ENCODE results near the gene DNAJB11.
"Not testable (repeated sequence)": the region's sequence is repeated elsewhere in the genome, so short reads cannot be mapped to it uniquely, and the experiment has no call there.

DNAJB11 gene

DNA sequence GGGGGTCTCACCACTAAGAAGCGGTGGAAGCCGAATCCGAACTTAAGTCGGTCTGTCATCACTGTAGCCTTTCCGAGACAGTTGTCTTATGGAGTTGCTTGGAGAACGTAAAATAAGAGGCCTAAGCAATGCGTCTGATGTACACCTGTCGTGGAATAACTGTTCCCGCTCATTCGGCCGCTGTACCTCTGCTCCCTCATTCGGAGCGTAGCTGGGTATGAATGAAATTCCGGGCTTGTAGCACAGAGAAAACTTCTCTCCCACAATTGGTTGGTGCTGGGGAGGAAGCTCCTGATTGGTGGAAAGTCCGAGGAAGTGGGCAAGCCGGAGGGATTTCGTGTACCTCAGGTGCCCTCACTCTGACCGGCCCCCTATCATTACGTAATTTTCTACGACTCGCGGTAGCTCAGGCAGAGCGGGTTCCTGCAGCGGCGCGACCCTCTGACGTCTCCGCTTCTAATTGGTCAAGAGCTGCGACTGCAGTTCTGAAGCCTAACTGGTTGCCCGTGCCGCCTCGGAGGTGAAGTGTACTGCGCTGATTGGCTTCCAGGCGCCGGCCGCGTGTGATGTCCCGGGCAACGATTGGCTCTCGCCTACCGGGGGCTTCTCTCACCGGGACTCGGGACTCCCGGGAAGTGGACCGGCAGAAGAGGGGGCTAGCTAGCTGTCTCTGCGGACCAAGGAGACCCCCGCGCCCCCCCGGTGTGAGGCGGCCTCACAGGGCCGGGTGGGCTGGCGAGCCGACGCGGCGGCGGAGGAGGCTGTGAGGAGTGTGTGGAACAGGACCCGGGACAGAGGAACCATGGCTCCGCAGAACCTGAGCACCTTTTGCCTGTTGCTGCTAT is at the start of gene DNAJB11:
Gene DNAJB11 (plus strand): TSS at position 625 of the 845 bp plus-strand sequence. CDS start 178 bp downstream, at position 803.
- peak; percentile 98 for DNase-seq (ENCODE audit: low spot score)

DNA sequence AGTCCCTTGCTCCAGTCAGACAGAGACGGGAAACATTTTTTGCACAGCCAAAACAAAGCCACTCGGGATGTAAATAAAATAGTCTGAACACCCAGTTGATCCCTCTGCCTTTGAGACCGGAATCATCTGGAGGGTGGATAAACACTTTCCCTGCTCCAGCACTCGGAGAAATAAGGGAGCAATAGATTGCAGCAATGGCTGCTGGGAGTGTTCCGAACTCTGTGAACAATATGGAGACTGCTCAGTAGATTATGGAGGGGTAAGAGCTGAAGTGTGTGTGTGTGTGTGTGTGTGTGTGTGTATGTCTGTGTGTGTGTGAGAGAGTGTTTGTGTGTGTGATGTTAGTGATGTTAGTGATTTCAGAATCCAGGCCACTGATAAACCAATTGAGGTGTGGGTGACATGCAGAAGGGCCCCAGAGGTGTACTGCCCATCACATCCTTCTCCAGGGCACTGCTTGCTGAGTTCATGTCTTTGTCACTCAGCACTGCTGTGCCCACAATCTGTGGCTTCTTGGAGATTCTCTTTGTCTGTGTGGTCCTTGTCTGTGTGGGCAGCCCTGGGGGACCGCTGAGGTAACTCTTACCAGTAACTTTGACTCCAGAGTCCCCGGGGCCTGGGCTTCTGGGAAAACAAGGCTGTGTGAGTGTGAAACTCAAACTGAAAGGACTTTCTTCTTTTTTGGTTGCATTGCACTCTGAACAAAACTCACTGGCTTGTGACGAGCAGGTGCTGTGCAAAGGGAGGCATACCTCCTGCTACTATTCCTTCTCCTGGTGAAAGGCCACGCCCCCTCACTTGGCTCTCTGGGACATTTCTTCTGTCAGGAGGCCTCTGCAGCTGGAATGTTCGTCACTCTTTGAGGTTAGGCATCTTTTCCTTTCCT is 49.3 kb upstream of the DNAJB11 start:
- DNase-seq (ENCODE audit: low spot score): no peak

DNA sequence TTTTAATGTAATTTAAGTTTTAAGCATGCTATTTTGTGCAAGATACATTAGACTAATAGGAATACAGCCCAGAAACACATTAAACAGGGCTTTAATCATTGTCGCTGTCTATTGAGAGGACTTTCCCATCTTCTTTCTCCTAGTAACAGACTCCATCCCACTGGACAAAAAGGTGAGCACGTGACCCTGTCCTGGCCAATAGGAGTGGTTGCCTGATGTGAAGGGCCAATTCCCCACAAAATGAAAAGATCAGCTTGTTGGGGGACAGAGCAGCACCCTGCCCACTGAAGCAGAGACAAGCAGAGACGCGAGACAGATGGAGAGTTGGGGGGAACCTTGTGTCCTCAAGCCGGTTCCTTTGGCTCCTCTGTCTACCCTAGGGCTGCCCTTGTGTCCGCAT is 47.5 kb upstream of the DNAJB11 start:
- no peak for DNase-seq (ENCODE audit: low spot score)

DNA sequence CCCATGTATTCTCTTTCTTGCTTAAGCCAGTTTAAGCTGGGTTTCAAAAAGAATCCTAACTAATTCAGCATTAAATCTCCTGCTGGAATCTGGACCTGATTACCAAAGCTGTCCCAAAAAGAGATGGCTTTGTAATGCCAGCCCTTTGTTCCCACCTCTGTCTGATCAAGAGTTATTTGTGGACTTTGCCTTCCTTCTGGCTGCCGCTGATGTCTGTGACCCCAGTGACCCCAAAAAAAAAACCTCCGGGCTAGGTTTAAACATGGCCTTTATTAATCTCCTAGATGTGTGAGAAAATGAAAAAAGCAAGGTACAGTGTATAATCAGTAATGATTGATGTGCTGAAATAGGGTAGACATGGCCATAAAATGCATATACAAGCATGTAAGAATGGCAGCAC is 47.1 kb upstream of the DNAJB11 start:
- no peak for DNase-seq (ENCODE audit: low spot score)

DNA sequence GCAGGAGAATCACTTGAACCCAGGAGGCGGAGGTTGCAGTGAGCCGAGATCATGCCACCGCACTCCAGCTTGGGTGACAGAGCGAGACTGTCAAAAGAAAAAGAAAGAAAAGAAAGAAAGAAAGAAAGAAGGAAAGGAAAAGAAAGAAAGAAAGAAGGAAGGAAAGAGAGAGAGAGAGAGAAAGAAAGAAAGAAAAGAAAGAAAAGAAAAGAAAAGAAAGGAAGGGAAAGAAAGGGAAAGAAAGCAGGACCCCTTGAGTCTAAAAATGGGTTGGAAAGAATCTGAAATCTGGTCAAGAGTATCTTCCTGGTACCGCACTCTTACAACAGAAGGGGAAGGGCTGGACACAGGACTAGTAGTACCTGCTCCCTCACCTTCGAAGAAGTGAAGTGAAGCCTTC is 45.9 kb upstream of the DNAJB11 start:
- DNase-seq (ENCODE audit: low spot score): no peak

DNA sequence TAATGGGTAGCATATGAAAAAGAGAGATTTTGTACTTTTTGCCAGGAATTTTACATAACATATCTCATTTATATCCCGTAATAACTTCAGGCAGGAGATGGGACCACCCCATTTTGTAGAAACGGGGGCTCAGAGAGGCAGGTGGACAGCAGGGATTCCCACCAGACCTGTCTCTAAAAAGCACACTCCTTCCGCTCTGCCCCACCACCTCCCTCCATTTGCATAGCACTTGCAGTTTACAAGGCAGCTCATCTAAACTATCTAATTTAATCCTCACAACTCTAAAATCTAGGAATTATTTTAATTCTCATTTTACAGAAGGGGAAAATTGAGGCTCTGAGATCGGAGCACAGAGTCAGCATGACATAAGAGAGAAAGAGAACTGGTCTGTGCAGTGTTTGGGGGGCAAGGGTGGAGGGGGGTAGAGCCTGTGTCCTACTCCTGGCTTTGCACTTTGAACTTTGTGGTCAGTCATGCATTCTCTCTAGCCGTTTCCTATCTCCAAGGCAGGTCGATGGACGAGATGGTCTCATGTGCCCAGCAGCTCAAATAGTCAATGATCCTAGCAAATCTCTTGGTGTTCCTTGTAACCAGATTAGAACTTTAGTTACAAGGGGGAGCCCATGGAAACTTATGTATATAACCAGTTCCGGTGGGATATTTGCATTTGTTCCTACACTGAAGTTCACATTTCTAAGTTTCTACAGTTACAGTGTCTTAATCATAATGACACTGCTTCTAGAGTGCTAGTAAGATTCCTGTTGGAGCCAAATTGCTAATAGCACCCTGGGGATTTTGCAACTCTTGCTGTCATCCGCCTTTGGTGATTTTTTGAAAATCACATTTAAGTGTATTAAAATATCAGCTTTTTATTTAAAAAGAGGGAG is 44.9 kb upstream of the DNAJB11 start:
- DNase-seq (ENCODE audit: low spot score): no peak

DNA sequence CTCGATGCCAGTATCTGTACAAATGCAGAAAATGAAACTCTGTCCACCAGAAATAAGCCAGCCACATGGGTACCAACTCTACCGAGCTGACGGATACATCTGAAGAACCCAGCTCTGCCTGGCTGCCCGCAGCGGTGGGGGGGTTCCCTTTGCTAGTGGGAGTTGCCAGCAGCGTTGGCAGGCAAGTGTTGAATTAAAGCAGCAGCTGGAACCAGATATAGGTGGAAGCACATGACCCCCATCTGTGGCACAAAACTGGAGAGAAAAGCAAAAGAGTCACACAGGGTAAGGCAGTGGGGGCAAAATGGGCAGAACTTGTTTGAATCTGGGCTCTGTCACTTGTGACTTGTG is 44.3 kb upstream of the DNAJB11 start:
- DNase-seq (ENCODE audit: low spot score): no peak

DNA sequence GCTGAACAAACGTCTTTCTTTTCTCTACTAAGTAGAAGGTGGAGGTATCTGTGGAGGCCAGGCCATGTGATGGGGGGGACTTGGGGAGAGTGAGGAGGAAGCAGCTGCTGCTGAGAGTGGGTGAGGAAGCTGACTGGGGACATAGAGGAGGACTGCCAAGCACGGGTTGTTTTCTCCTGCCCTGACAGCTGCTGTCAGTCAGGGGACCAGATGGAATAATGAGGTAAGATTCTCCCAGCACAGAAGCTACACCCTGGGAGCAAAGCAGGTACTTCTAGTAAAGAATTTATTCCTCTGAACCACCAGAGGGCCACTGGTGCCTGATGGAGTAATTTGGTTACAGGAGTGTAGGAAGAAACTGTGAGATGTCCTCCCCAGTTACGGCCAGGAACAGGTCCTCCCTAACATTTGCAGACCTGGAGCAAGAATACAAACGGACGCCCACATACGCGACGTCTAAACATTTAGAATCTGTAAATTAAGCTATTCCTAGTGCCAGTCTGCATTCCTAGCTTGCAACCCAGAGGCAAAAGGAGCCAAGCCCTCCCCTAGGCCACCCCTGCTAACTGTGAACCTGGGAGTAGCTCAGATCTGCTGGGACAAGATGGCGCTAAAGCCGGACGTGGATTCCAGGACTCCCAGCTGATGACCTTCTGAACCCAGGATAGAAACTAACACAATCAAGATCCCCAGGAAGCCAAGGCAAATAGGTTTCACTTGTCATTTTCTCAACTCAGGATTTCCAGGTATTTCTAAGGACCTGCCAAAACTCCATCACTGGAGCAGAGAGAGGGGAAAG is 41.1 kb upstream of the DNAJB11 start:
- DNase-seq (ENCODE audit: low spot score): no peak

DNA sequence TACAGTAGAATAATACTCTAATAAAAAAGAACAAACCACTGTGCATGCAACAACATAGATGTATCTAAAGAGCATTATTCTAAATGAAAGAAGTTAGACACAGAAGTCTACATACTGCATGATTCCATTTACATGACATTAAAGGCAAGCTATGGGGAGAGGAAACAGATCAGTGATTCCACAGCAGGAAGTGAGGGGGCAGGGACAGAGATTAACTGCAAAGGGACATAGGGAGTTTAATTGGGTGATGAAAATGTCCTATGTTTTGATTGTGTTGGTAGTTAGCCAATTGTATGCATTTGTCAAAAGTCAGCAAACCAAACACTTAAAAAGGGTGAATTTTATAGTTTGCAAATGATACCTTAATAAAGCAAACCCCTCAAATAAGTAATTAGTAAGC is 40.1 kb upstream of the DNAJB11 start:
- DNase-seq (ENCODE audit: low spot score): no peak

DNA sequence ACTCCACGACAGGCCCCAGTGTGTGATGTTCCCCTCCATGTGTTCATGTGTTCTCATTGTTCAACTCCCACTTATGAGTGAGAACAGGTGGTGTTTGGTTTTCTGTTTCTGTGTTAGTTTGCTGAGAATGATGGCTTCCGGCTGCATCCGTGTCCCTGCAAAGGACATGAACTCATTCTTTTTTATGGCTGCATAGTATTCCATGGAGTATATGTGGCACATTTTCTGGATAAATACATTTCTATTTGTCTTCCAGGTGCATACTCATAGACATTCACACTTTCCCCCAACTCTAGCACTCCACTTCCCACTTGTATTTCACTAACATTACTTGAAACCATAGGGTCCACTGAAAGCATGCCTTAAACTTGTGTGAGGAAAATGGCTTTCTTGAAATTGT is 38.8 kb upstream of the DNAJB11 start:
- DNase-seq (ENCODE audit: low spot score): not testable (repeated sequence)

DNA sequence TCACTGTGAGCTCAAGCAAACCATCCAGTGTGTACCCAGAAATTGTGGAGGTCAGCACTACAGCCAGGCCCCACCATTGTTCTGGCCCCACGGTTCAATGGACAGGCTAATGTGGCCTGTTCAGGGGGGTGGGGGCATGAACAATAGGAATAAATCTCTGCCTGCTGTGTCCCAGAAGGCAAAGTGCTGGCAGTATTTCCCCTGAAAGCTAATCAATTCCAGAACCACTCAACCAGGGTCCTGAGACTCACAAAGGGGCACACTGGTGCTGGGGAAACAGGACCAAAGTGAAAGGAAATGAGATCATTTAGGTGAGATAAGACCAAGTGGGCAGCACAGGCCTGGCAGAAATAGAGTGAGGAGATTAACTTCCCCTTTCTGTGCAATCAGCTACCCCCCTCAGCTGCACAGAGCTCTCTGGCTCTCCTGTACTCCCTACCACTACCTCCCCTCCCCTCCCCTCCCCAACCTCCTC is 37.9 kb upstream of the DNAJB11 start:
- DNase-seq (ENCODE audit: low spot score): no peak

DNA sequence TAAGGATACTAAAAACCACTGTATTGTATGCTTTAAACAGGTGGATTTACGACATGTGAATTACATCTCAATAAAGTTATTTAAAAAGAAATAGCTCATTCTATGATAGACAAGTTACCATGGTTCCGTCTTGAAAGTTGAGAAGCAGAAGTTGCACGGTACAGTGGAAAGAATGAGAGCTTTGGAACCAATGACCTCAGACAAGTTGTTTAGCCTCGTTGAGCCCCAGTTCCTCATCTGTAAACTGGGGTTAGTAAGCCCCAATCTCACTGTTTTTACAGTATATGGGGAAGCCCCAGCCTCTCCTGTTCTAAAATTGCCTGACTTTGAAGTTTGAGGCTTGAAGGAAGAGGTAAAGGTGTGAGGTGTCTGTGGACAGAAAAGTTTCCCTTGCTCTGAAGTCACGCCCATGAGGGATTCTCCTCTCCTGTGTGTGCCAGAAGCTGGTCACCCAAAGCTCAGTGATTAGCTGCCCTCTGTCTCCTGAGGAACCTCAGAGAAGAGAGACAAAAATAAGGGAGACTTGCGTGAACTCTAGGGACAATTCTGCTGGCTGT is 36.3 kb upstream of the DNAJB11 start:
- no peak for DNase-seq (ENCODE audit: low spot score)

DNA sequence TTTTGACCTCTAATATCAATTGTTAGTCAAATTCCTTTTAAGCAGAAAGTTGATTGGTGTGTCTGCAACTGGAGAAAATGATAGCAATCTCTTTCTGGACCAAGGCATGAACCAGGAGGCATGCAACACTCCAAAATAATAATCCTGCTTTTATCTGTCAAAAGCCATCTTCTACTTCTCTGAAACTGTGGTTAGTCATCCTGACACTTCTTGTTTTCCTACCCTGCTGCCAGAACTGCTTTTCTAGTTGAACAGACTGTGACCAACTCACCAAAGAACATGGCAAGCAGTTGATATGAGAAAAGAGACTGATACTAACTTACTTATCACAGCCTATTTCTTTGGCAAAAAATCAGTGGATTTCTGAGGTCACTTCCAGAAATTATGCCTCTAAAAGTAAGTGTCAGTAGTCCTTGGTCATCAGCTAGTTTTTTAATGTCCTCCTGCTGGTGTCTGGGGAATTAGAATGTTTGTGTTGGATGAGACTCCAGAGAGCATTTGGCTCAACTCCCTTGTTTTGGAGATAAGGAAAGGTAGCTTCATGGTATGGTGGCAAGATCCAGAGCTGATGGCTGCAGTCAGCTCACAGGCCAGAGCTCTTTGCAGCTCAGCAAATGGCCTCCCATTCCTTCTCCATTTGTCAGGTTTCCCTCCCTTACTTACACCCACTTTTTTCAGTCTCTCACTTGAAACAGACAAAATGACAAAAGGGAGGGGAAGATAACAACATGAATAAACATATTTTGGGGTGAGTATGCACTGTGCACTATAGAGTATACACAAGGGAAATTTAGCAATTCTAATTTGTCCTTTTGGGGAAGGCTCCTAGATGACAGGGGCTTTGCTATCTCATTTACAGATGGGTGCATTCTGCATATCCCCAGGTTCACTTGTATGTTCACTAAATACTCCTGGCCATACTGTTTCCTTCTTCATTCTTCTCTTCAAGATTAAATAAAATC is 33.4 kb upstream of the DNAJB11 start:
- DNase-seq (ENCODE audit: low spot score): no peak

DNA sequence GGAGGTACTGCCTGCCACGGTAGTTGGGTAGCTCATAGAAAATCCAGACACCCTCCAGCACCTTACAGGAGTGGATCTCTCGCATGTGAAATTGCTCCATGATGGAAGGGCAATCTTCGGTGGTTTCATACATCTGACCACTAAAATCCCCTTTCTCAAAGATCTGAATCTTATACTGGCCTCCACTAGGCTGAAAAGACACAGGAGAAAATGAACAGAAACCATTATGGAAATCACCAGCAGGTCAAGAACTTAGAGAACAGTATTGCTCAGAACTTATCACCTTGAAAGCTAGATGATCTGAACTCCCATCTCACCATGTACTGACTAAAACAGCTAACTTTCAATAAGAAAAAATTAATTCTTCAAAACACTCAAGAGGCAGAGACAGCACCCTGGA is 31.7 kb upstream of the DNAJB11 start:
- DNase-seq (ENCODE audit: low spot score): no peak

DNA sequence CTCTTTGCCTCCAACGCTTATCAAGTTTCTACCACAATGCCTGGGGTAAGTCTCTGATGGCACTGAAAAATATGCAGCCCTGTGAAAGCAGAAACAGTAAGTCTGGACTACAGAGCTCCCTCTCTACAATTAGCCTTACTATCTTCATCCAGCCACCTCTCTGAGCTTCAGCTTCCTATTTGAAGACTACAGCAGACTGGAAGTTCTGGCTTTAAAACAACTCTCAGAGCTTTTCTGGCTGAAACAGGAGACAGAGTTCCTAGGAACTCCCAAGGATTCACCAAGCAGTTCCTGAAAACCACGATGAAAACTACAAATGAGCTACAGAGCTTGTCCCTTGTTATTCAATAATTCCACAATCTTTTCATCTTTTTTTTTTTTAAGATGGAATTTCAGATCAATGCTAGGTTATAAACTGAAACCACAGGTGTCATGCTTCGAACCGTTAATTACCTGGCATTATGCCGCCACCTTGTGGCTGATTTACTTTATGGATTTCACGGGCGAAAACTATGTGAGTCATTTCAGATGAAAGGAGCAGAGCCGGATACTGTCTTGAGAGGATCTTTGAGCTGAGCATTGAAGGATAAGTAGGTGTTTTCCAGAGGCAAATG is 30.2 kb upstream of the DNAJB11 start:
- DNase-seq (ENCODE audit: low spot score): peak; percentile 67

DNA sequence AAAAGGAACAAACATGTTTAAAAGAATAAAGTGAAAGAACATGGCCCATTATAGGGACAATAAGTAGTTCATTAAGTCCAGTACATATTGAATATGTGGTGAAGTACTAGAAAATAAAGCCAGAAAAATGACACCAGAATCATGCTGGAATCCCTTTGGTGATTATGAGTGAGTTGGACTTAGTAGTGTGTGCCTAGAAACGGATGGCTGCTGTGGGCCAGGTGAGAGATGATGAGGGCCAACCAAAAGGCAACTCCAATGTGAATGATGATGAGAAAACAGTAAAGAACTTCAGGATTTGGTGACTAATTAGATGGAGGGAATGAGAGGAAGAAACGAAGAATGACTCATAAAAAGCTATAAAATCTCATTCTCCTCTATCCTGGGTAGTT is 29.7 kb upstream of the DNAJB11 start:
- DNase-seq (ENCODE audit: low spot score): no peak

DNA sequence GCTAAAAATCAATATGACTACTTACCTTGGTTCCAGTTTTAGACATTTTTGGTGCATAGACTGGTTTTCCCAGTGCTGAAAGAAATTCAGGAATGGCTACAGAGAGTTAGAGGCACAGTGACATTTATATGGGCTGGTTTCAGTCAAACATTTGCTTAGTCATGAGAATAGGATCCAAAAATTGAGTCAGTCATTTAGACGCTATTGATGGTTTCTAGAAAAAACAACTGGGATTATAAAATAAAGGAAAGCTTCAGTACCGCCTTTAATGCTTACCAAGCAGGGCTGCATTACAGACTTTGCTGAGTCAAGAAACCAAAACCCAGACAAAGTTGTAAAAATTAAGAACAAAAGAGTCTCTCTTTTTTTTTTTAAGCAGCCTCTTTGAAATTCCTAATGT is 26.2 kb upstream of the DNAJB11 start, which contains the start of gene CRYGS:
Gene CRYGS (minus strand): TSS at position 100 of the 400 bp plus-strand sequence. CDS start 54 bp downstream, at position 46.
- DNase-seq (ENCODE audit: low spot score): no peak

DNA sequence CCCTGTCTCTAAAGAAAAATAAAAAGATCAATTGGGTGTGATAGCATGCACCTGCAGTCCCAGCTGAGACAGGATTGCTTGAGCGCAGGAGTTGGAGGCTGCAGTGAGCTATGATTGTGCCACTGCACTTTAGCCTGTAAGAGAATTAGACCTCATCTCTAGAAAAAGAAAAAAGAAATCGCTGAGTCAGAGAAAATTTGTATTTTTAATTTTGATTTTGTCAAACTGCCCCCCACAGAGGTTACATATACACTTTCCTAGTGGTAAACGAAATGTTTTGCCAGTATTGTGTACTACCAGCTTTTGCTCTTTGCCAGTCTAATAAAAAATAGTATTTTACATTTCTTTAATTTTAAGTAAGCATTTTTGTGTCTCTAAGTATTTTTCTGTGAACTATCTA is 21.0 kb upstream of the DNAJB11 start:
- DNase-seq (ENCODE audit: low spot score): no peak

DNA sequence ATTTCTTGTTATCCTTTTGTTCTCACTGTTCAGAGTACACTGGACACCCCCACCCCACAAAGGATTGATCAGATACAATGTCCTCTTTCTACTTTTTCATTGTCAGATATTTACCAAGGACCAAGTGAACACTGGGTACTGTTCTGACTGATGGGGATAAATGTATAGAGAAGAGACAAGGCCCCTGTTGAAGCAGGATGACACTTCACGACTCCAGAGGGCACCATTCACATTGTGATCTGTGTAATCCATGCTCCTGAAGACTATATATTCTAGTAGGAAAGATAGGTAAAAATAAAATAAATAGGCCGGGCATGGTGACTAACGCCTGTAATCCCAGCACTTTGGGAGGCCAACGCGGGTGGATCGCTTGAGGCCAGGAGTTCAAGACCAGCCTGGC is 19.1 kb upstream of the DNAJB11 start:
- no peak for DNase-seq (ENCODE audit: low spot score)

Data from AG20443 (cell line).